BJ (cell line): ENCODE data around the gene AATK. TPM values are rescaled to one million over a fixed set of nuclear protein-coding genes. Genes with fewer than 3 reads are reported as not detected.

Experiments used
- CTCF ChIA-PET: fragments of 350-600 bp; formaldehyde crosslinking; extraction: SDS; loops from one replicate; lab custom pipeline; 2021; ENCODE audit warnings: antibody characterized with exemption, inconsistent platforms; lab: Yijun Ruan, JAX
- POLR2A ChIA-PET: fragments of 300-600 bp; sonication (Branson Sonifier 250); formaldehyde crosslinking; extraction: SDS; loops from one replicate; lab custom pipeline; 2021; ENCODE audit warnings: antibody characterized with exemption; lab: Charles Lee
- DNase-seq: peaks from one replicate; pipeline ENCODE4 v3.0.0-alpha.2; 2011; ENCODE audit warnings: low read depth
- H3K27me3 ChIP-seq: 2 replicates; pipeline ENCODE4 v1.6.0; 2011; ENCODE audit warnings: low read length; ENCODE audit not compliant: control insufficient read depth, insufficient read depth
- H3K36me3 ChIP-seq: 2 replicates; pipeline ENCODE4 v1.5.1; 2011; ENCODE audit warnings: low read length; ENCODE audit not compliant: control insufficient read depth, insufficient read depth
- H3K4me3 ChIP-seq: 2 replicates; pipeline ENCODE4 v1.5.1; 2011; ENCODE audit warnings: low read depth, mild to moderate bottlenecking, control low read depth, low read length
- CTCF ChIP-seq: IDR thresholded peaks from 2 replicates; pipeline ENCODE4 v1.5.1; 2011; ENCODE audit warnings: low read depth, mild to moderate bottlenecking, control low read depth, inconsistent platforms, low read length, moderate library complexity; ENCODE audit not compliant: insufficient read depth
- polyA plus RNA-seq: library from polyadenylated mRNA; depleted of rRNA; stranded (reverse); fragments of >200 nt; gene quantifications from 2 replicates; pipeline ENCODE4 v1.2.3, GENCODE V29; 2011

AATK gene
- polyA plus RNA-seq, 1 experiment: 0.29 TPM

- Histone ChIP-seq H3K27me3 (no peaks in the 10 kb centered on the region), H3K36me3 (no peaks in the 10 kb centered on the region), H3K4me3 (no peak overlapping the region)
- ChIA-PET POLR2A (no interaction called here), CTCF (interaction anchor here (1.2 to 1.6 kb wide), 2 partner anchors 10 to 36 kb away, joined by 4 to 6 read pairs; no protein-coding TSS in a partner anchor)
- no peak for DNase-seq
- no peak for TF ChIP-seq CTCF
These were observed 12.4 kb upstream of the AATK start for GRCh38 chr17:81178136-81179091.

- TF ChIP-seq CTCF: no peak
- no peaks in the 10 kb centered on the region for H3K36me3 ChIP-seq
- ChIA-PET POLR2A (no interaction called here), CTCF (no interaction called here)
- no peaks in the 10 kb centered on the region for H3K27me3 ChIP-seq
- DNase-seq: no peak
- no peak overlapping the region for H3K4me3 ChIP-seq
These were observed 10.6 kb upstream of the AATK start for GRCh38 chr17:81176666-81177065.

GRCh38 chr17:81173762-81174155 lies 7.7 kb upstream of the AATK start:
- no peak for TF ChIP-seq CTCF
- ChIA-PET CTCF (interaction anchor here (1.1 kb wide), 1 partner anchor 31 kb away, joined by 4 read pairs; no protein-coding TSS in a partner anchor), POLR2A (no interaction called here)
- Histone ChIP-seq H3K36me3 (no peaks in the 10 kb centered on the region), H3K27me3 (no peaks in the 10 kb centered on the region; the same call in none of the 2 replicates), H3K4me3 (no peak overlapping the region)
- DNase-seq: peak; percentile 36

- peaks cover under 1% of the 10 kb centered on the region for H3K27me3 ChIP-seq
- no peak for DNase-seq
- ChIA-PET POLR2A (no interaction called here), CTCF (interaction anchor here (0.6 kb wide), 1 partner anchor 151 kb away, joined by 4 read pairs; no protein-coding TSS in a partner anchor)
- H3K36me3 ChIP-seq: no peaks in the 10 kb centered on the region
- TF ChIP-seq CTCF: no peak
- no peak overlapping the region for H3K4me3 ChIP-seq
These were observed 7.2 kb upstream of the AATK start for GRCh38 chr17:81173052-81173761.

- peak; percentile 19 for DNase-seq
- ChIA-PET CTCF (interaction anchor here (0.6 kb wide), 1 partner anchor 162 kb away, joined by 3 read pairs; no protein-coding TSS in a partner anchor), POLR2A (no interaction called here)
- TF ChIP-seq CTCF: no peak
- H3K36me3 ChIP-seq: no peaks in the 10 kb centered on the region
- H3K4me3 ChIP-seq: no peak overlapping the region
- peaks cover 12% of the 10 kb centered on the region for H3K27me3 ChIP-seq
These were observed 5.9 kb upstream of the AATK start for GRCh38 chr17:81171941-81172340.
